K562 (cell line): ENCODE data around the gene SPAG4. TPM values are rescaled to one million over a fixed set of nuclear protein-coding genes. Genes with fewer than 3 reads are reported as not detected.

Experiments used
- CBX5 ChIP-seq: IDR thresholded peaks from 2 replicates; pipeline ENCODE4 v1.6.1; 2014; ENCODE audit warnings: low read depth, borderline replicate concordance
- ETV6 ChIP-seq, 3 experiments: fragments of 150-350 bp in 1 of 3; sonication (generic) in 1 of 3; formaldehyde crosslinking in 1 of 3; IDR thresholded peaks; 2 replicates each; pipeline versions ENCODE4 v1.6.1 to v1.8.0; 2014 to 2022; ENCODE audit warnings: borderline replicate concordance in 2 of 3, low read depth in 2 of 3, antibody characterized with exemption in 1 of 3, low read length in 1 of 3, mild to moderate bottlenecking in 1 of 3, missing genetic modification reagents in 1 of 3
- GATA2 ChIP-seq: sonication (generic); formaldehyde crosslinking; IDR thresholded peaks from 2 replicates; pipeline ENCODE4 v1.4.0; 2020; ENCODE audit warnings: mild to moderate bottlenecking, missing genetic modification reagents
- HDAC2 ChIP-seq: fragments of 450-650 bp; IDR thresholded peaks from 2 replicates; pipeline ENCODE4 v1.6.1; 2016; ENCODE audit warnings: mild to moderate bottlenecking
- MTF1 ChIP-seq: fragments of 250-450 bp; sonication (Bioruptor Pico); IDR thresholded peaks from 2 replicates; pipeline ENCODE4 v1.9.0; 2021; ENCODE audit warnings: moderate library complexity, mild to moderate bottlenecking, inconsistent platforms, borderline replicate concordance
- PPARD ChIP-seq: fragments of 250-450 bp; sonication (Bioruptor Pico); IDR thresholded peaks from 2 replicates; pipeline ENCODE4 v1.8.0; 2022; ENCODE audit warnings: inconsistent platforms, mild to moderate bottlenecking, moderate library complexity
- SAFB ChIP-seq: fragments of 200-400 bp; formaldehyde crosslinking; IDR thresholded peaks from 2 replicates; pipeline ENCODE4 v1.6.1; 2017; ENCODE audit warnings: low read depth, low read length, borderline replicate concordance
- SIX5 ChIP-seq, 2 experiments: IDR thresholded peaks; 2 replicates each; pipeline ENCODE4 v1.6.1; 2011; ENCODE audit warnings: low read length in 2 of 2, borderline replicate concordance in 1 of 2, low read depth in 1 of 2, mild to moderate bottlenecking in 1 of 2, moderate library complexity in 1 of 2; ENCODE audit not compliant: insufficient read depth in 1 of 2
- SLC30A9 ChIP-seq: fragments of 250-450 bp; sonication (Bioruptor Pico); IDR thresholded peaks from 2 replicates; pipeline ENCODE4 v1.8.0; 2022; ENCODE audit warnings: mild to moderate bottlenecking, moderate library complexity
- STAT5B ChIP-seq: fragments of 250-450 bp; sonication (Bioruptor Pico); IDR thresholded peaks from 2 replicates; pipeline ENCODE4 v1.8.0; 2021; ENCODE audit warnings: mild to moderate bottlenecking, inconsistent platforms
- TAF9B ChIP-seq: fragments of 450-650 bp; IDR thresholded peaks from 2 replicates; pipeline ENCODE4 v1.6.1; 2018; ENCODE audit warnings: mild to moderate bottlenecking; ENCODE audit not compliant: partially characterized antibody
- TCF3 ChIP-seq: sonication (generic); formaldehyde crosslinking; IDR thresholded peaks from 2 replicates; pipeline ENCODE4 v1.4.0; 2020; ENCODE audit warnings: mild to moderate bottlenecking, missing genetic modification reagents
- TEAD4 ChIP-seq, 2 experiments: sonication (generic) in 1 of 2; formaldehyde crosslinking in 1 of 2; IDR thresholded peaks; 2 replicates each; pipeline versions ENCODE4 v1.6.1 to v1.8.0; 2012 to 2022; ENCODE audit warnings: borderline replicate concordance in 1 of 2, inconsistent platforms in 1 of 2, low read length in 1 of 2, mild to moderate bottlenecking in 1 of 2, missing genetic modification reagents in 1 of 2
- TRIM28 ChIP-seq: fragments of 450-650 bp; IDR thresholded peaks from 2 replicates; pipeline ENCODE4 v1.6.1; 2017
- ZNF121 ChIP-seq: sonication (generic); formaldehyde crosslinking; conservative IDR thresholded peaks from 2 replicates; pipeline ENCODE4 v1.8.0; 2022; ENCODE audit warnings: missing genetic modification reagents
- ZNF134 ChIP-seq: fragments of 250-450 bp; sonication (Bioruptor Pico); conservative IDR thresholded peaks from 2 replicates; pipeline ENCODE4 v1.4.0; 2020
- ZNF431 ChIP-seq: sonication (generic); formaldehyde crosslinking; IDR thresholded peaks from 2 replicates; pipeline ENCODE4 v1.8.0; 2022; ENCODE audit warnings: mild to moderate bottlenecking, missing genetic modification reagents
- ZNF780A ChIP-seq: fragments of 250-450 bp; sonication (Bioruptor Pico); IDR thresholded peaks from 2 replicates; pipeline ENCODE4 v1.5.0; 2021; ENCODE audit warnings: mild to moderate bottlenecking
- polyA plus RNA-seq, 8 experiments: library from polyadenylated mRNA; depleted of rRNA in 4 of 8; stranded (reverse) in 5 of 8; unstranded in 3 of 8; fragments of >200 nt; fragmentation: Nextera tagmentation in 2 of 8; fragmentation: Illumina TruSeq in 1 of 8; extraction: Ambion mirVana in 2 of 8; extraction: Trizol in 1 of 8; gene quantifications; 2 replicates each; pipeline versions ENCODE4 v1.2.1 to v1.2.3, GENCODE V29; 2011 to 2014; ENCODE audit warnings: inconsistent platforms in 1 of 8, missing spikeins in 1 of 8
- total RNA-seq, 7 experiments: library from RNA; depleted of rRNA in 6 of 7; stranded (reverse); fragments of >200 nt in 6 of 7; fragmentation: Illumina TruSeq in 2 of 7; extraction: Trizol in 2 of 7; gene quantifications; 2 replicates each; pipeline versions ENCODE4 v1.2.1 to v1.2.3, GENCODE V29; 2011 to 2021; ENCODE audit warnings: low replicate concordance in 1 of 7
- TF ChIP-seq, protein P1 (sequence below): fragments of 250-450 bp; sonication (Bioruptor Pico); IDR thresholded peaks from 2 replicates; pipeline ENCODE4 v1.4.0; 2020; ENCODE audit warnings: mild to moderate bottlenecking
- TF ChIP-seq, protein P2 (sequence below): fragments of 250-450 bp; sonication (Bioruptor Pico); IDR thresholded peaks from 2 replicates; pipeline ENCODE4 v1.5.0; 2020; ENCODE audit warnings: mild to moderate bottlenecking, borderline replicate concordance

Gene SPAG4
- total and polyA plus RNA-seq, 9 of the 15 experiments (the other 6 are each of a cell fraction or from before 2014, with no cell fraction given): 1.6 to 11.4 (median 4.6) TPM

DNA sequence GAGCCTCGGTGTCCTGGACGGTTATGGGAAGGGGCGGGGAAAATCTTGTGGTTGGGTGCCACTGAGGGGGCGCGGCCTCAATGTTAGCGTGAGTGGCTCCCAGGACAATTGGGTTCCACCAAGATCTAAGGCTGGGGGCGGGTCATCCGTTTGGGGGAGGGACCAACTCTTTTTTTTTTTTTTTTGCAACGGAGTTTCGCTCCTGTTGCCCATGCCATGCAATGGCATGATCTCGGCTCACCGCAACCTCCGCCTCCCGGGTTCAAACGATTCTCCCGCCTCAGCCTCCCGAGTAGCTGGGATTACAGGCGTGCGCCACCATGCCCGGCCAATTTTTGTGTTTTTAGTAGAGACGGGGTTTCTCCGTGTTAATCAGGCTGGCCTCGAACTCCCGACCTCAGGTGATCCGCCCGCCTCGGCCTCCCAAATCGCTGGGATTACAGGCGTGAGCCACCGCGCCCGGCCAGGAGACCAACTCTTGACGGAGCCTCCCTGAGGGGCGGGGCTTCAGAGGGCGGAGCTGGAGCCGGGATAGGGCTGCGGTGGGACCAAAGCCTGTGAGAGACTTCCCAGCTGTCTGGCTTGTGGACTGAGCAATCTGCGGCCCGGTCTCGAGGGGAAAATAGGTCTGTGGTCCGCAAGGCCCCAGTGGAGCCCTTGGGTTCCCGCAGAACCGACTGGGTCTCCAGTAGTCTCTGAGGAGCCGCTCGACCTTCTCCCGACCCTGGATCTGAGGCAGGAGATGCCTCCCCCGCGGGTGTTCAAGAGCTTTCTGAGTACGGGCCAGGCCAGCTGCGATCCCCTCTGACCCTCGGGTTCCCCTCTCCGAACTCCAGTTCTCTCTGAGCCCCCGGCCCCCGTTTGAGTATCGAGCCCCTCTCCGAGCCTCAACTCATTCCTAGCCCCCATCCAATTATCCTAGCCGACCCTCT lies 1.1 kb downstream of the SPAG4 start (continued):
- TF ChIP-seq CBX5 (no peak), SIX5 (IDR thresholded peaks at IDR 0.05; ENCODE audit: borderline replicate concordance in 1 of 2, insufficient read depth in 1 of 2, low read depth in 1 of 2, low read length in 2 of 2) (no peak), SAFB (no peak), HDAC2 (peak; percentile 76), TRIM28 (peak; percentile 88; the same call in 1 of the 2 replicates), TCF3 (CRISPR knock-in tag) (peak; percentile 21; the same call in 1 of the 2 replicates), TEAD4 (IDR thresholded peaks at IDR 0.05; ENCODE audit: low read length) (no peak), TEAD4 (CRISPR knock-in tag; IDR thresholded peaks at IDR 0.05; ENCODE audit: borderline replicate concordance) (no peak), ZNF780A (CRISPR knock-in tag) (no peak), TAF9B (no peak), ETV6 (IDR thresholded peaks at IDR 0.05; ENCODE audit: borderline replicate concordance in 1 of 2, low read depth in 2 of 2, low read length in 1 of 2) (no peak), ETV6 (CRISPR knock-in tag; IDR thresholded peaks at IDR 0.05; ENCODE audit: borderline replicate concordance) (no peak), ZNF121 (CRISPR knock-in tag) (no peak), SLC30A9 (CRISPR knock-in tag) (no peak), MTF1 (CRISPR knock-in tag) (no peak), STAT5B (CRISPR knock-in tag) (no peak), ZNF134 (no peak), GATA2 (CRISPR knock-in tag) (no peak), ZNF431 (no peak), PPARD (CRISPR knock-in tag) (no peak)
- TF ChIP-seq, protein P1, sequence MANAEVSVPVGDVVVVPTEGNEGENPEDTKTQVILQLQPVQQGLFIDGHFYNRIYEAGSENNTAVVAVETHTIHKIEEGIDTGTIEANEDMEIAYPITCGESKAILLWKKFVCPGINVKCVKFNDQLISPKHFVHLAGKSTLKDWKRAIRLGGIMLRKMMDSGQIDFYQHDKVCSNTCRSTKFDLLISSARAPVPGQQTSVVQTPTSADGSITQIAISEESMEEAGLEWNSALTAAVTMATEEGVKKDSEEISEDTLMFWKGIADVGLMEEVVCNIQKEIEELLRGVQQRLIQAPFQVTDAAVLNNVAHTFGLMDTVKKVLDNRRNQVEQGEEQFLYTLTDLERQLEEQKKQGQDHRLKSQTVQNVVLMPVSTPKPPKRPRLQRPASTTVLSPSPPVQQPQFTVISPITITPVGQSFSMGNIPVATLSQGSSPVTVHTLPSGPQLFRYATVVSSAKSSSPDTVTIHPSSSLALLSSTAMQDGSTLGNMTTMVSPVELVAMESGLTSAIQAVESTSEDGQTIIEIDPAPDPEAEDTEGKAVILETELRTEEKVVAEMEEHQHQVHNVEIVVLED (CRISPR knock-in tag): no peak
- TF ChIP-seq, protein P2, sequence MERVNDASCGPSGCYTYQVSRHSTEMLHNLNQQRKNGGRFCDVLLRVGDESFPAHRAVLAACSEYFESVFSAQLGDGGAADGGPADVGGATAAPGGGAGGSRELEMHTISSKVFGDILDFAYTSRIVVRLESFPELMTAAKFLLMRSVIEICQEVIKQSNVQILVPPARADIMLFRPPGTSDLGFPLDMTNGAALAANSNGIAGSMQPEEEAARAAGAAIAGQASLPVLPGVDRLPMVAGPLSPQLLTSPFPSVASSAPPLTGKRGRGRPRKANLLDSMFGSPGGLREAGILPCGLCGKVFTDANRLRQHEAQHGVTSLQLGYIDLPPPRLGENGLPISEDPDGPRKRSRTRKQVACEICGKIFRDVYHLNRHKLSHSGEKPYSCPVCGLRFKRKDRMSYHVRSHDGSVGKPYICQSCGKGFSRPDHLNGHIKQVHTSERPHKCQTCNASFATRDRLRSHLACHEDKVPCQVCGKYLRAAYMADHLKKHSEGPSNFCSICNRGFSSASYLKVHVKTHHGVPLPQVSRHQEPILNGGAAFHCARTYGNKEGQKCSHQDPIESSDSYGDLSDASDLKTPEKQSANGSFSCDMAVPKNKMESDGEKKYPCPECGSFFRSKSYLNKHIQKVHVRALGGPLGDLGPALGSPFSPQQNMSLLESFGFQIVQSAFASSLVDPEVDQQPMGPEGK (CRISPR knock-in tag): no peak
